Pancreas (tissue), 10 donors: ENCODE measurements around the gene OR2S2. TPM values are rescaled to one million over a fixed set of nuclear protein-coding genes. Genes with fewer than 3 reads are reported as not detected.

Source experiments
- ATAC-seq, 4 donors: fragments of 200-7000 bp; cut with Tn5 transposase; one replicate each; pipeline versions ENCODE4 v1.8.0 to v1.9.1; 2020; ENCODE audit warnings: mild to moderate bottlenecking in 4 of 4, moderate library complexity in 4 of 4
- DNase-seq, 6 donors: peaks; one replicate each; pipeline ENCODE4 v3.0.0-alpha.2; 2020
- FAIRE-seq: peaks from 2 replicates; lab custom pipeline; 2012; peaks lifted over from hg19 to GRCh38; lab: Jason Lieb, UNC
- H3K27ac ChIP-seq, 4 donors: fragments of 200-600 bp; sonication (generic); 1 replicate in 3 of 4; 2 replicates in 1 of 4; pipeline versions ENCODE4 v1.5.0 to v1.8.0; 2020
- H3K27me3 ChIP-seq, 4 donors: fragments of 200-600 bp; one replicate each; pipeline ENCODE4 v1.8.0; 2021
- H3K36me3 ChIP-seq, 3 donors: fragments of 200-600 bp; sonication (generic) in 1 of 3; one replicate each; pipeline versions ENCODE4 v1.5.0 to v1.8.0; 2020 to 2021
- H3K4me1 ChIP-seq, 3 donors: fragments of 200-600 bp; one replicate each; pipeline ENCODE4 v1.8.0; 2021
- H3K4me3 ChIP-seq, 4 donors: fragments of 200-600 bp; sonication (generic) in 2 of 4; one replicate each; pipeline versions ENCODE4 v1.5.0 to v1.8.0; 2020 to 2021
- H3K9me3 ChIP-seq, 4 donors: fragments of 200-600 bp; one replicate each; pipeline ENCODE4 v1.8.0; 2021
- WGBS, 2 donors: extraction: QIAGEN DNeasy Blood & Tissue Kit; methylation state at CpG; one replicate each; pipeline ENCODE4 v1.1.7; 2013; 5-methylcytosine and 5-hydroxymethylcytosine counted together
- intact Hi-C, 3 donors: fragments of 100-400 bp; cut with DNase I; formaldehyde crosslinking; loops; one replicate each; pipeline versions ENCODE4 v1.11.1 to v1.14.2; 2022
- polyA plus RNA-seq, 2 donors: library from polyadenylated mRNA; stranded (reverse); fragments of 200-250 nt; gene quantifications; one replicate each; pipeline ENCODE4 v1.2.3, GENCODE V29; 2013
- total RNA-seq, 6 donors: library from RNA; stranded (reverse); fragmentation: NEBNext Ultra II Directional in 4 of 6; extraction: Animal tissue kit (Norgen Biotek cat#: 25700) in 4 of 6; gene quantifications; one replicate each; pipeline versions ENCODE4 v1.2.1 to v1.2.4, GENCODE V29; 2021 to 2023
- TF ChIP-seq, protein P1 (sequence below), 4 donors: fragments of 200-600 bp; sonication (generic) in 3 of 4; IDR thresholded peaks; one replicate each; pipeline versions ENCODE4 v1.5.0 to v1.8.0; 2021; ENCODE audit warnings: antibody characterized with exemption in 4 of 4
- donor health status: healthy with polysubstance abuse.
- donor health status: DM: no; HTN: no; CAD: no; lungs with moderate emphysema.
- donor health status: DM: no; HTN: no; CAD: no.
- donor health status: control.
- donor health status: control.
- donor health status: Bipolar disorder and iron deficiency.
- donor health status: DM: yes; HTN: yes; CAD: no.
- donor health status: DM: no; HTN: no; CAD: no.
- donor health status: DM: no; HTN: no; CAD: no.
- donor health status: DM: yes; HTN: yes; CAD: no.

OR2S2 gene
- total and polyA plus RNA-seq, 8 donors: not detected

DNA sequence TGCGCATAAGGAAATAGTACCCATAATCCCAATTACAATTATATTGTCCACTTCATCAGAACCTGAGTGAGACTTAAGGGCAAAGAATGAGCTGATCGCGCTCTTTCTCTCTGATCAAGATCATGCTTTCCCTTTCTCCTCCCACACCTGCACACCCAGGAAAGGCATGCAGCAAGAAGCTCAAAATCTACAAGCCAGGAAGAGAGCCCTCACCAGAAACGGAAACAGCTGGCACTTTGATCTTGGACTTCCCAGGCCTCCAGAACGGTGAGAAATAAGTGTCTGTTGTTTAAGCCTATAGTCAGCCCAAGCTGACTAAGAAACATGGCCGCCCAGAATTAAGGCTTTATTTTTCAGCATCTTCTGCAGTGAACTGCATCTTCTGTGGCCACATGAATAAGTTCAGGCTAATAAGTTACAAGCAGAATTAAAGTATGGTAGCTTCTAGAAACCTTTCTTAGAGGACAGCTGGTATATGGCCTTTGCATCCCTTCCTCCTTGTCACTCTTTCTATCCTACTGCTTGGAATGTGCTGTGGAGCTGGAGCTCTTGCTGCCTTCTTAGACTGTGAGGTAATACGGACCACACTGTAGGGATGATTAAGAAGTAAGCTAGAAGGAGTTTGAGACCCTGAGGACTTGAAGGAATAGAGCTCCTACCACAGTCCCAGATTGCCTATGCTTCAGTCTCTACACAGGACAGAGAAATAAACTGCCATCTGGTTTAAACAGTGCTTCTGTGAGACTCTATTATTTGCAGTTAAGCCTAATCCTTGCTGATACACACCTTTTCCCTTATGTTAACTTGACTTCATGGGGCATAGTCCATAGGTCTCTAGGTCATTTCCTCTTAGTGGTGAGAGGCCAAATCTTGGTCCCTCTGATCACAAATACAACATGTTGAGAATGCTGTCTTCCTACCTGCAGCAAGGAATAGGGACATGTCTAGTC lies 17.2 kb downstream of the OR2S2 start:
- no peak for FAIRE-seq
- peaks cover 0 to 5% (median 0%) of the 10 kb centered on the region in 3 donors for H3K4me1 ChIP-seq
- ATAC-seq: no peak
- intact Hi-C loops: no loop called here
- H3K27ac ChIP-seq: no peak overlapping the region
- TF ChIP-seq, protein P1, sequence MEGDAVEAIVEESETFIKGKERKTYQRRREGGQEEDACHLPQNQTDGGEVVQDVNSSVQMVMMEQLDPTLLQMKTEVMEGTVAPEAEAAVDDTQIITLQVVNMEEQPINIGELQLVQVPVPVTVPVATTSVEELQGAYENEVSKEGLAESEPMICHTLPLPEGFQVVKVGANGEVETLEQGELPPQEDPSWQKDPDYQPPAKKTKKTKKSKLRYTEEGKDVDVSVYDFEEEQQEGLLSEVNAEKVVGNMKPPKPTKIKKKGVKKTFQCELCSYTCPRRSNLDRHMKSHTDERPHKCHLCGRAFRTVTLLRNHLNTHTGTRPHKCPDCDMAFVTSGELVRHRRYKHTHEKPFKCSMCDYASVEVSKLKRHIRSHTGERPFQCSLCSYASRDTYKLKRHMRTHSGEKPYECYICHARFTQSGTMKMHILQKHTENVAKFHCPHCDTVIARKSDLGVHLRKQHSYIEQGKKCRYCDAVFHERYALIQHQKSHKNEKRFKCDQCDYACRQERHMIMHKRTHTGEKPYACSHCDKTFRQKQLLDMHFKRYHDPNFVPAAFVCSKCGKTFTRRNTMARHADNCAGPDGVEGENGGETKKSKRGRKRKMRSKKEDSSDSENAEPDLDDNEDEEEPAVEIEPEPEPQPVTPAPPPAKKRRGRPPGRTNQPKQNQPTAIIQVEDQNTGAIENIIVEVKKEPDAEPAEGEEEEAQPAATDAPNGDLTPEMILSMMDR (IDR thresholded peaks at IDR 0.05): no peak
- H3K4me3 ChIP-seq: no peak overlapping the region
- no peaks in the 10 kb centered on the region for H3K9me3 ChIP-seq
- 66 to 80% methylated on average over 7 of the region's 7 CpGs for WGBS, 2 donors
- no peaks in the 10 kb centered on the region for H3K36me3 ChIP-seq
- H3K27me3 ChIP-seq: no peaks in the 10 kb centered on the region
- no peak for DNase-seq

GRCh38 chr9:35939679-35940250 lies 18.2 kb downstream of the OR2S2 start:
- DNase-seq: no peak
- H3K27me3 ChIP-seq: no peaks in the 10 kb centered on the region
- no peak for FAIRE-seq
- TF ChIP-seq, protein P1 (IDR thresholded peaks at IDR 0.05): no peak
- H3K36me3 ChIP-seq: no peaks in the 10 kb centered on the region
- H3K27ac ChIP-seq: no peak overlapping the region
- H3K9me3 ChIP-seq: no peaks in the 10 kb centered on the region
- no peak for ATAC-seq
- H3K4me3 ChIP-seq: no peak overlapping the region
- 80 to 89% methylated on average over 8 of the region's 8 CpGs for WGBS, 2 donors
- intact Hi-C loops: no loop called here
- peaks cover 0 to 8% (median 0%) of the 10 kb centered on the region in 3 donors for H3K4me1 ChIP-seq

GRCh38 chr9:35938474-35939356 lies 19.2 kb downstream of the OR2S2 start:
- H3K4me3 ChIP-seq: no peak overlapping the region
- H3K36me3 ChIP-seq: no peaks in the 10 kb centered on the region
- H3K27ac ChIP-seq: no peak overlapping the region
- DNase-seq (no peak), ATAC-seq (no peak), FAIRE-seq (no peak)
- peaks cover 0 to 8% (median 0%) of the 10 kb centered on the region in 3 donors for H3K4me1 ChIP-seq
- H3K27me3 ChIP-seq: no peaks in the 10 kb centered on the region
- no peaks in the 10 kb centered on the region for H3K9me3 ChIP-seq
- WGBS, 2 donors: 80 to 83% methylated on average over 10 of the region's 10 CpGs
- intact Hi-C loops: no loop called here
- TF ChIP-seq, protein P1 (IDR thresholded peaks at IDR 0.05): no peak

DNA sequence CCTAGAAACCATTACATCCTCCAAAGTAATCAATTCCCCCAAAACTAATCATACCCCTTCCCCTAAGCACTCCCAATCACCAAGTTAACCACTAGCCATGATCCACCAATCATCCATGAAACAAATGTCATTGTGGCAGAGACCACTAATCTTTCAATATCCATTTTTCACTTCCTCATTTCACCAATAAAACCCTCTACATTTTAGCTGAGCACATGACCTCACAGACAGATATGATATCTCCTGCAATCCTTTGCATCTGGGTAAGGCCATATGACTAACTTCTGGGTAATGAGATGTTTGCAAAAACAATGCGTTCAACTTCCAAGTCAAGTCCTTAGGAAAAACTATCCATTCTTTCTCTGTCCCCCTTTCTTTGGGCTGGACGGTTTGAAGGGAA lies 20.7 kb downstream of the OR2S2 start:
- TF ChIP-seq, protein P1 (IDR thresholded peaks at IDR 0.05): no peak
- no peak for FAIRE-seq
- H3K4me1 ChIP-seq: peaks cover 0 to 8% (median 0%) of the 10 kb centered on the region in 3 donors
- no peak overlapping the region for H3K4me3 ChIP-seq
- no peak overlapping the region for H3K27ac ChIP-seq
- no peak for DNase-seq
- WGBS, 2 donors: 71 to 74% methylated on average over 2 of the region's 2 CpGs
- no peaks in the 10 kb centered on the region for H3K27me3 ChIP-seq
- no peaks in the 10 kb centered on the region for H3K9me3 ChIP-seq
- no peaks in the 10 kb centered on the region for H3K36me3 ChIP-seq
- no peak for ATAC-seq
- intact Hi-C loops: no loop called here
